PC-3 (cell line): ENCODE data around the gene UQCC2. TPM values are rescaled to one million over a fixed set of nuclear protein-coding genes. Genes with fewer than 3 reads are reported as not detected.

ENCODE experiments used
- ATAC-seq: fragments of 200-7000 bp; cut with Tn5 transposase; 2 replicates; pipeline ENCODE4 v1.9.1; 2020; ENCODE audit warnings: mild to moderate bottlenecking, moderate library complexity
- BruUV-seq: library from RNA; stranded (reverse); fragments of 400-500 nt; replicated peaks from 2 replicates; lab custom pipeline; 2021; lab: Mats Ljungman, UMichigan
- CTCF ChIA-PET: fragments of 300-600 bp; sonication (Branson Sonifier 250); formaldehyde crosslinking; loops from one replicate; lab custom pipeline; 2022; ENCODE audit warnings: antibody characterized with exemption; lab: Charles Lee
- POLR2A ChIA-PET: fragments of 300-600 bp; sonication (Branson Sonifier 250); formaldehyde crosslinking; loops from one replicate; lab custom pipeline; 2022; ENCODE audit warnings: antibody characterized with exemption; ENCODE audit not compliant: unreplicated experiment; lab: Charles Lee
- DNase-seq: peaks from one replicate; pipeline ENCODE4 v3.0.0-alpha.2; 2015
- H2AFZ ChIP-seq: fragments of 300-600 bp; sonication (generic); 2 replicates; pipeline ENCODE4 v1.6.0; 2016; ENCODE audit warnings: antibody characterized with exemption, low read length
- H3F3A ChIP-seq: fragments of 300-600 bp; sonication (generic); one replicate; pipeline ENCODE4 v1.6.0; 2017; ENCODE audit warnings: antibody characterized with exemption, low read length, control low read depth, mild to moderate bottlenecking; ENCODE audit not compliant: unreplicated experiment
- H3K27ac ChIP-seq: fragments of 300-600 bp; sonication (generic); 2 replicates; pipeline ENCODE4 v1.5.1; 2016; ENCODE audit warnings: mild to moderate bottlenecking, low read length
- H3K27me3 ChIP-seq: fragments of 300-600 bp; sonication (generic); 2 replicates; pipeline ENCODE4 v1.6.1; 2016; ENCODE audit warnings: low read length, mixed read lengths
- H3K36me3 ChIP-seq: fragments of 300-600 bp; sonication (generic); 2 replicates; pipeline ENCODE4 v1.6.1; 2016; ENCODE audit warnings: low read depth, mixed run types, low read length, mixed read lengths
- H3K4me1 ChIP-seq: fragments of 300-600 bp; sonication (generic); 2 replicates; pipeline ENCODE4 v1.5.1; 2016; ENCODE audit warnings: low read length; ENCODE audit not compliant: insufficient read depth
- H3K4me2 ChIP-seq: fragments of 300-600 bp; sonication (generic); 2 replicates; pipeline ENCODE4 v1.6.0; 2016; ENCODE audit warnings: low read length
- H3K4me3 ChIP-seq: fragments of 300-600 bp; sonication (generic); 2 replicates; pipeline ENCODE4 v1.5.1; 2016; ENCODE audit warnings: mild to moderate bottlenecking, low read length, mixed read lengths
- H3K79me2 ChIP-seq: fragments of 300-600 bp; sonication (generic); 2 replicates; pipeline ENCODE4 v1.6.1; 2017; ENCODE audit warnings: low read length, mixed read lengths
- H3K9ac ChIP-seq: fragments of 300-600 bp; sonication (generic); 2 replicates; pipeline ENCODE4 v1.6.0; 2016; ENCODE audit warnings: mild to moderate bottlenecking, low read length
- H3K9me2 ChIP-seq: fragments of 300-600 bp; sonication (generic); replicated peaks from 2 replicates; pipeline ENCODE4 v1.6.1; 2016; ENCODE audit warnings: mixed run types, low read length, mixed read lengths
- H3K9me3 ChIP-seq: fragments of 300-600 bp; sonication (generic); 2 replicates; pipeline ENCODE4 v1.6.1; 2016; ENCODE audit warnings: low read length, mixed read lengths
- H4K20me1 ChIP-seq: fragments of 300-600 bp; sonication (generic); 2 replicates; pipeline ENCODE4 v1.6.1; 2016; ENCODE audit warnings: low read length, mixed read lengths
- EZH2 ChIP-seq: fragments of 300-600 bp; sonication (generic); IDR thresholded peaks from one replicate; pipeline ENCODE4 v1.6.1; 2017; ENCODE audit warnings: antibody characterized with exemption, mild to moderate bottlenecking, low read length; ENCODE audit not compliant: unreplicated experiment
- EZH2phosphoT487 ChIP-seq: fragments of 300-600 bp; sonication (generic); IDR thresholded peaks from 2 replicates; pipeline ENCODE4 v1.6.1; 2018; ENCODE audit warnings: mild to moderate bottlenecking, antibody characterized with exemption, low read length, borderline replicate concordance
- intact Hi-C: fragments of 100-400 bp; cut with micrococcal nuclease; formaldehyde crosslinking; loops from 2 replicates; pipeline ENCODE4 v1.9.0; 2023
- total RNA-seq: library from RNA; depleted of rRNA; stranded (reverse); fragments of >200 nt; gene quantifications from 2 replicates; pipeline ENCODE4 v1.2.3, GENCODE V29; 2014
- TF ChIP-seq, protein P1 (sequence below): fragments of 300-600 bp; sonication (generic); conservative IDR thresholded peaks from 2 replicates; pipeline ENCODE4 v1.5.1; 2017; ENCODE audit warnings: antibody characterized with exemption, low read depth, mild to moderate bottlenecking, low read length

Gene UQCC2
- total RNA-seq, 1 experiment from 2014 or later: 107 TPM

DNA sequence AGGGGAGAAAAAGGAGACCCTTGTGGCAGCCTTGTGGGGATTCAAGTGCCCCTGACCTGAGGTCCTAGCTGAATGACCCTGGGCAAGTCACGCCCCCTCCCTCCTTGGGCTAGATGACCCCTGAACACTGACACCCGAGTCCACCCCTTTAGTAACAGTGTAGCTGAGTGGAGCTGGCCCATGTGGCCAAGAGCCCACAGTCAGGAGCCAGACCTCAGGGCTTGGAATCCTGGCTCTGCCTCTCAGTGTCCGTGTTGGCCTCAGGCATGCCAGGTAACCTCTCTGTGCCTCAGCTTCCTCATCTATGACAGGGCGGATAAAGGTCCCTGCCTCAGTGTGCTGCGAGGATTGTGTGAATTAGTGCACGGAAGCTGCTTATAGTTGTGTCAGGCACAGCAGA, 20.9 kb upstream of the UQCC2 start:
- ATAC-seq (no peak), DNase-seq (no peak)
- Histone ChIP-seq H3K27ac (no peak overlapping the region), H3K4me2 (no peak overlapping the region), H4K20me1 (no peaks in the 10 kb centered on the region), H3K9ac (no peak overlapping the region), H3K27me3 (no peaks in the 10 kb centered on the region), H3K9me3 (no peaks in the 10 kb centered on the region), H3K36me3 (no peaks in the 10 kb centered on the region), H3K9me2 (no peaks in the 10 kb centered on the region), H3K4me3 (no peak overlapping the region), H2AFZ (no peak overlapping the region), H3F3A (no peaks in the 10 kb centered on the region), H3K79me2 (no peaks in the 10 kb centered on the region), H3K4me1 (peaks cover 17% of the 10 kb centered on the region)
- CTCF ChIA-PET: interaction anchor here (0.9 kb wide), 1 partner anchor 21 kb away, joined by 10 read pairs; the partner anchor contains the start of gene UQCC2
- intact Hi-C loops: no loop called here
- POLR2A ChIA-PET: no interaction called here
- no peak for TF ChIP-seq EZH2
- TF ChIP-seq, protein P1, sequence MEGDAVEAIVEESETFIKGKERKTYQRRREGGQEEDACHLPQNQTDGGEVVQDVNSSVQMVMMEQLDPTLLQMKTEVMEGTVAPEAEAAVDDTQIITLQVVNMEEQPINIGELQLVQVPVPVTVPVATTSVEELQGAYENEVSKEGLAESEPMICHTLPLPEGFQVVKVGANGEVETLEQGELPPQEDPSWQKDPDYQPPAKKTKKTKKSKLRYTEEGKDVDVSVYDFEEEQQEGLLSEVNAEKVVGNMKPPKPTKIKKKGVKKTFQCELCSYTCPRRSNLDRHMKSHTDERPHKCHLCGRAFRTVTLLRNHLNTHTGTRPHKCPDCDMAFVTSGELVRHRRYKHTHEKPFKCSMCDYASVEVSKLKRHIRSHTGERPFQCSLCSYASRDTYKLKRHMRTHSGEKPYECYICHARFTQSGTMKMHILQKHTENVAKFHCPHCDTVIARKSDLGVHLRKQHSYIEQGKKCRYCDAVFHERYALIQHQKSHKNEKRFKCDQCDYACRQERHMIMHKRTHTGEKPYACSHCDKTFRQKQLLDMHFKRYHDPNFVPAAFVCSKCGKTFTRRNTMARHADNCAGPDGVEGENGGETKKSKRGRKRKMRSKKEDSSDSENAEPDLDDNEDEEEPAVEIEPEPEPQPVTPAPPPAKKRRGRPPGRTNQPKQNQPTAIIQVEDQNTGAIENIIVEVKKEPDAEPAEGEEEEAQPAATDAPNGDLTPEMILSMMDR: no peak
- TF ChIP-seq EZH2phosphoT487: no peak
- no TSS peak for BruUV-seq

DNA sequence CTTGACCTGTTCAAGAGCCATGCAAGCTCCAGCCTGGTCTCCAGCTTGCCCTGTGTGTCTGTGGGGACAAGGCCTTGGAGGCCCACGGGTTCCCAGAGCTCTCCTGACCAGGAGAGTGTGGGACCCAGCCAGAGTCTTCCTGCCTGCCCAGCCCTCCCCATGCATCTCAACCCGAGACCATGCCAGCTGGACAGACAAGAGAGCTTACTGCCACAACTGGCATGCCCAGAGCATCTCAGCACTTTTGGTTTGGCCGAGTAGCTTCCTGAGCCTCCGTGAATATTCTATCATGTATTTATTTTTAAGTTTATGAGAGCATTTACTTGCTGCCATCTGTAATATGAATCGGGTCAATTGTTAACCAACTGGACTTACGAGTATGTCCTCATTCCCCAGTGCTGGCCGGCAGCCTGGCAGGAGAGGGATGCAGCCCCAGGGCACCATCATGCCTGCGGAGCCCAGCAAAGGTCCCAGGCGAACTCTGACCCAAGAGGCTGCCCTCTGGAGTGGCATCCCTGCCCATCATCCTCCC, 20.3 kb upstream of the UQCC2 start:
- Histone ChIP-seq H3K4me1 (peaks cover 17% of the 10 kb centered on the region), H3K27ac (peak overlapping the region; percentile 31), H3K36me3 (no peaks in the 10 kb centered on the region), H2AFZ (no peak overlapping the region), H3K4me2 (peak overlapping the region; percentile 26), H3K79me2 (no peaks in the 10 kb centered on the region), H3K9me3 (no peaks in the 10 kb centered on the region), H3K9ac (no peak overlapping the region), H4K20me1 (no peaks in the 10 kb centered on the region), H3K27me3 (no peaks in the 10 kb centered on the region), H3K4me3 (no peak overlapping the region), H3K9me2 (no peaks in the 10 kb centered on the region), H3F3A (no peaks in the 10 kb centered on the region)
- intact Hi-C loops: no loop called here
- POLR2A ChIA-PET: no interaction called here
- BruUV-seq: no TSS peak
- TF ChIP-seq EZH2phosphoT487 (no peak), EZH2 (no peak)
- TF ChIP-seq, protein P1: no peak
- ATAC-seq (peak; percentile 57), DNase-seq (peak; percentile 42)
- CTCF ChIA-PET: interaction anchor here (0.9 kb wide), 1 partner anchor 21 kb away, joined by 10 read pairs; the partner anchor contains the start of gene UQCC2

DNA sequence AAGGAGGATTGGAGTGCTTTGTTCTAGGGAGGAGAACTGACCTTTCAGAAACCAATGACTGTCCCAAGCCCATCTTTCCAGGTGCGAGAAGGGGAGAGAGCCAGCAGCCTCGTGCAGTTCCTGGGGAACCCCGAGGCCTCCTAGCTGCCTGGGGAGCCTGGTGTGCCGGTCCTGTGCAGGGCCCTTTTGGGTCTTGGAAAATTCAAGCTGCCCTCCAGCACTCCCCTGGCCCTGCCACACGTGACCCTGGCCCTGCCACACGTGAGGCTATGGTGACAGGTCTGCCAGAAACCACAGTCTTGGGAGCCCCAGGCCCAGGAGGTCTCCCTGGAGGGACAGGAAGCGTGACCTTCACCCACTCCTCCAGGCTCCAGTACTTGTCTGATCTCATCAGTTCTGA, 19.5 kb upstream of the UQCC2 start:
- H3K36me3 ChIP-seq: no peaks in the 10 kb centered on the region
- no peak overlapping the region for H3K4me3 ChIP-seq
- intact Hi-C loops: no loop called here
- no peak overlapping the region for H3K9ac ChIP-seq
- ChIA-PET POLR2A (no interaction called here), CTCF (no interaction called here)
- no peak for DNase-seq
- H3K4me2 ChIP-seq: no peak overlapping the region
- no peaks in the 10 kb centered on the region for H3K9me3 ChIP-seq
- H3K27me3 ChIP-seq: no peaks in the 10 kb centered on the region
- no peak overlapping the region for H3K27ac ChIP-seq
- BruUV-seq: no TSS peak
- H3K4me1 ChIP-seq: peaks cover 17% of the 10 kb centered on the region
- TF ChIP-seq EZH2 (no peak), EZH2phosphoT487 (no peak)
- TF ChIP-seq, protein P1: no peak
- no peaks in the 10 kb centered on the region for H3K9me2 ChIP-seq
- no peaks in the 10 kb centered on the region for H3K79me2 ChIP-seq
- no peak for ATAC-seq
- H2AFZ ChIP-seq: no peak overlapping the region
- H4K20me1 ChIP-seq: no peaks in the 10 kb centered on the region
- H3F3A ChIP-seq: no peaks in the 10 kb centered on the region
